Measurements from ENCODE around the gene LENG8. TPM values are rescaled to one million over a fixed set of nuclear protein-coding genes. Genes with fewer than 3 reads are reported as not detected.

LENG8 gene
- polyA plus RNA-seq, 1 donor from 2014 or later: 24.2 TPM

Small RNAs within 50 kb of the gene (small RNA-seq; reads per million reads assigned to genes)
- gene AC245884.3: 0 reads per million in 3 experiments

Other genes with a start within 250 kb of the LENG8 start
- gene RPS9, start 248.3 kb upstream of the LENG8 start, polyA plus RNA-seq: 1,693 and 1,965 TPM in 2 replicates
- gene LILRB3, start 226.2 kb upstream of the LENG8 start, polyA plus RNA-seq: not detected in 2 replicates
- not detected in 2 replicates for gene LILRA6, start 206.4 kb upstream of the LENG8 start, polyA plus RNA-seq
- gene LILRB5, start 191.9 kb upstream of the LENG8 start, polyA plus RNA-seq: not detected in 2 replicates
- not detected in 2 replicates for gene LILRB2, start 168.1 kb upstream of the LENG8 start, polyA plus RNA-seq
- gene LILRA5, start 136.0 kb upstream of the LENG8 start, polyA plus RNA-seq: not detected in 2 replicates
- gene LILRA4, start 110.0 kb upstream of the LENG8 start, polyA plus RNA-seq: not detected in 2 replicates
- not detected in 2 replicates for gene LAIR1, start 84.3 kb upstream of the LENG8 start, polyA plus RNA-seq
- 33.4 and 36.1 TPM in 2 replicates for gene TTYH1, start 33.7 kb upstream of the LENG8 start, polyA plus RNA-seq
- 0.58 and 0.82 TPM in 2 replicates for gene LENG9, start 14.6 kb downstream of the LENG8 start, polyA plus RNA-seq
- not detected in 2 replicates for gene CDC42EP5, start 24.1 kb downstream of the LENG8 start, polyA plus RNA-seq
- gene LAIR2, start 53.6 kb downstream of the LENG8 start, polyA plus RNA-seq: not detected in 2 replicates
- not detected in 2 replicates for gene LILRA2, start 124.6 kb downstream of the LENG8 start, polyA plus RNA-seq
- gene LILRA1, start 144.4 kb downstream of the LENG8 start, polyA plus RNA-seq: not detected in 2 replicates
- gene LILRB1, start 181.3 kb downstream of the LENG8 start, polyA plus RNA-seq: not detected in 2 replicates
- gene LILRB4, start 213.8 kb downstream of the LENG8 start, polyA plus RNA-seq: not detected in 2 replicates